Loucy (cell line): ENCODE results near the gene TBCB.

Experiments
- CTCF ChIP-seq: fragments of 200-600 bp; sonication (generic); conservative IDR thresholded peaks from 2 replicates; pipeline ENCODE4 v1.5.1; 2014; ENCODE audit warnings: mild to moderate bottlenecking, antibody characterized with exemption, low read length
- EZH2phosphoT487 ChIP-seq: fragments of 200-600 bp; IDR thresholded peaks from 2 replicates; pipeline ENCODE4 v1.6.1; 2018; ENCODE audit warnings: antibody characterized with exemption, mild to moderate bottlenecking, moderate library complexity, borderline replicate concordance

DNA sequence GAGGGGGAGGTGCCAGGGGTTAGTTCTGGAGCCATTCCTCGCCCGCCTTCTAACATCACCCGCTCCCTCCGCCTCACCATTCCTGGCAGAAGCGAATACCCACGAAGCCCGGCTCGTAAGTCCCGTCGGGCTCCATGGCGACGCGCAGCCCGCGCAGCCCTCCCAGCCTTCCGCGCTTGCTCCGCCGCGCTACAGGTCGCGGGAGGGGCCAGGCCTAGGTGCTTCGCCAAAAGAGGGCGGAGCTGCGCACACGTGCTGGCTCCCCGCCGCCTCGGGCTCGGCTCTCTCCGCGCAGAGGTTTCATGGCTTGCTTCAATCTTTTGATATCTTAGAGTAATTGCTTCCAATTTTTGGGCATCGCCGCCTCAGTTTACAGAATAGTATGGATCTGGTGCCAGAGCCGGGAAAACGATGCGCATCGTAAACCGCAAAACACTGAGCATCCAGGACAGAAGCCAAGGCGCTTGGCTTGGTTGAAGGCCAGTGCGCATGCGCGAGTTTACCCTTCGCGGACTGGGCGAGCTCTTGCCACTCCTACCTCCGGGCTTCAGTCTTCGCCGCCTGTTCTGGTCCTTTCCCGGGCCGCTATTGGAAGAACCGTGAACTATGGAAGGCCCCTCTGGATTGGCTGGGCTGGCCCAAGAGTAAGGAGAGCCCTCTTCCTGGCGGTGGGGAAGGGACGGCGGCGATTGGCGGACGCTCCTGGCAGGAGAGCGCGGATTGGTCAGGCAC lies 381 bp upstream of the TBCB start, which contains the start of gene POLR2I:
- TF ChIP-seq CTCF (no peak), EZH2phosphoT487 (no peak)
